Ovary (tissue), 3 donors: ENCODE measurements around the gene PRKCD.

Experiments used
- CTCF ChIP-seq, 3 donors: fragments of 450-650 bp in 2 of 3; fragments of 200-600 bp in 1 of 3; IDR thresholded peaks; one replicate each; pipeline versions ENCODE4 v1.5.1 to v1.8.0; 2016 to 2022; ENCODE audit warnings: antibody characterized with exemption in 3 of 3, mild to moderate bottlenecking in 1 of 3
- POLR2A ChIP-seq: fragments of 450-650 bp; IDR thresholded peaks from one replicate; pipeline ENCODE4 v1.6.1; 2017; ENCODE audit warnings: antibody characterized with exemption, mild to moderate bottlenecking, moderate library complexity
- donor health status: DM: no; HTN: no; CAD: no.

DNA sequence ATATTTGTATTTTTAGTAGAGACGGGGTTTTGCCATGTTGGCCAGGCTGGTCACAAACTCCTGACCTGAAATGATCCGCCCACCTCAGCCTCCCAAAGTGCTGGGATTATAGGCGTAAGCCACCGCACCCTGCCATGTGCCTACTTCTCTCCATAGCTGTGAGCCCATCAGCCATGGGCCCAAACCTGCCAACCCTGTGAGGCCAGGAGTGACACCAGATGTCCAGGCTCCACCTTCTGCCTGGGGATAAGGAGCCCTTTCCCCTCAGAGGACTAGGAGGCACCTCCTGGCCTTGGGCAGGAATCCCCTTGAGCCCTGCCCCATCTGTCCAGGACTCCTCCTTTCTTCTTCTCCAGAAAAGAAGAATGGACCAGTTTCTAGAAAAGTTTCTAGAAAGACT lies 16.6 kb upstream of the PRKCD start:
- no peak for TF ChIP-seq POLR2A
- no peak for TF ChIP-seq CTCF (IDR thresholded peaks at IDR 0.05)
